GM12878 (cell line): ENCODE data around the gene VPS13C. TPM values are rescaled to one million over a fixed set of nuclear protein-coding genes. Genes with fewer than 3 reads are reported as not detected.

Experiments used
- ATAC-seq: fragments of 200-7000 bp; cut with Tn5 transposase; 3 replicates; pipeline ENCODE4 v1.9.1; 2020; ENCODE audit warnings: mild to moderate bottlenecking, moderate library complexity
- BruUV-seq: library from RNA; stranded (reverse); fragments of 400-500 nt; replicated peaks from 2 replicates; lab custom pipeline; 2021; lab: Mats Ljungman, UMichigan
- CTCF ChIA-PET: fragments of 300-600 bp; sonication (Branson Sonifier 250); formaldehyde crosslinking; extraction: SDS; loops from one replicate; lab custom pipeline; 2021; ENCODE audit warnings: inconsistent platforms; lab: Yijun Ruan, JAX
- POLR2A ChIA-PET: fragments of 350-600 bp; formaldehyde crosslinking; extraction: SDS; loops from one replicate; lab custom pipeline; 2021; ENCODE audit warnings: inconsistent platforms; lab: Charles Lee
- RAD21 ChIA-PET: fragments of 300-600 bp; sonication (Branson Sonifier 250); formaldehyde crosslinking; loops from one replicate; lab custom pipeline; 2023; ENCODE audit warnings: antibody characterized with exemption; ENCODE audit not compliant: unreplicated experiment; lab: Charles Lee
- SMC1A ChIA-PET: fragments of 300-600 bp; sonication (Branson Sonifier 250); formaldehyde crosslinking; loops from one replicate; lab custom pipeline; 2023; ENCODE audit not compliant: unreplicated experiment, uncharacterized antibody; lab: Charles Lee
- DNase-seq: peaks from one replicate; pipeline ENCODE4 v3.0.0-alpha.2; 2011; ENCODE audit warnings: low read depth, low spot score
- FAIRE-seq: peaks from 3 replicates; lab custom pipeline; 2011; peaks lifted over from hg19 to GRCh38; lab: Jason Lieb, UNC
- H2AFZ ChIP-seq: 2 replicates; pipeline ENCODE4 v1.6.0; 2011; ENCODE audit warnings: low read depth, low read length, control low read depth; ENCODE audit not compliant: control insufficient read depth
- H3K27ac ChIP-seq: 2 replicates; pipeline ENCODE4 v1.5.1; 2011; ENCODE audit warnings: control low read depth; ENCODE audit not compliant: control insufficient read depth, insufficient read depth
- H3K27me3 ChIP-seq, 2 experiments: replicated peaks in 1 of 2; 2 replicates each; pipeline versions ENCODE4 v1.6.0 to v1.6.1; 2011; ENCODE audit warnings: low read length in 1 of 2; ENCODE audit not compliant: control insufficient read depth in 2 of 2, insufficient read depth in 2 of 2
- H3K36me3 ChIP-seq, 2 experiments: 2 replicates each; pipeline ENCODE4 v1.5.1; 2011; ENCODE audit warnings: low read length in 1 of 2; ENCODE audit not compliant: control insufficient read depth in 2 of 2, insufficient read depth in 2 of 2
- H3K4me1 ChIP-seq: 2 replicates; pipeline ENCODE4 v1.6.1; 2011; ENCODE audit warnings: mild to moderate bottlenecking, low read length, moderate library complexity, mixed read lengths; ENCODE audit not compliant: control insufficient read depth, insufficient read depth
- H3K4me2 ChIP-seq: 2 replicates; pipeline ENCODE4 v1.6.0; 2011; ENCODE audit warnings: control low read depth; ENCODE audit not compliant: control insufficient read depth, insufficient read depth
- H3K4me3 ChIP-seq: fragments of 200-600 bp; sonication (generic); 2 replicates; pipeline ENCODE4 v1.5.1; 2016
- H3K79me2 ChIP-seq: 2 replicates; pipeline ENCODE4 v1.6.0; 2011; ENCODE audit warnings: low read length; ENCODE audit not compliant: control insufficient read depth, insufficient read depth
- H3K9ac ChIP-seq: 2 replicates; pipeline ENCODE4 v1.8.0; 2011; ENCODE audit warnings: low read length, control low read depth, mixed read lengths; ENCODE audit not compliant: control insufficient read depth, insufficient read depth
- H3K9me3 ChIP-seq: replicated peaks from 3 replicates; pipeline ENCODE4 v1.5.1; 2011; ENCODE audit warnings: mild to moderate bottlenecking, low read length; ENCODE audit not compliant: control insufficient read depth, insufficient read depth
- H4K20me1 ChIP-seq: 2 replicates; pipeline ENCODE4 v1.6.0; 2011; ENCODE audit not compliant: control insufficient read depth, insufficient read depth
- BCL3 ChIP-seq: IDR thresholded peaks from 2 replicates; pipeline ENCODE4 v1.6.1; 2011; ENCODE audit warnings: borderline replicate concordance, low read depth, mild to moderate bottlenecking, moderate library complexity, low read length; ENCODE audit not compliant: insufficient read depth, poor library complexity, severe bottlenecking
- BRCA1 ChIP-seq: IDR thresholded peaks from 2 replicates; pipeline ENCODE4 v1.6.1; 2011; ENCODE audit warnings: low read depth, low read length, improper control_type of control experiment
- E2F8 ChIP-seq: fragments of 450-650 bp; IDR thresholded peaks from 2 replicates; pipeline ENCODE4 v1.6.1; 2018; ENCODE audit warnings: mild to moderate bottlenecking, low read depth, moderate library complexity; ENCODE audit not compliant: partially characterized antibody
- ETV6 ChIP-seq, 2 experiments: fragments of 450-650 bp in 1 of 2; IDR thresholded peaks in 1 of 2; conservative IDR thresholded peaks in 1 of 2; 2 replicates each; pipeline ENCODE4 v1.6.1; 2014; ENCODE audit warnings: antibody characterized with exemption in 1 of 2, borderline replicate concordance in 1 of 2, low read depth in 1 of 2, mild to moderate bottlenecking in 1 of 2, moderate library complexity in 1 of 2
- GATAD2B ChIP-seq: fragments of 450-650 bp; conservative IDR thresholded peaks from 2 replicates; pipeline ENCODE4 v1.6.1; 2017; ENCODE audit warnings: low read depth, mild to moderate bottlenecking, moderate library complexity
- JUNB ChIP-seq: IDR thresholded peaks from 2 replicates; pipeline ENCODE4 v1.6.1; 2016; ENCODE audit warnings: antibody characterized with exemption, mild to moderate bottlenecking
- RUNX3 ChIP-seq: IDR thresholded peaks from 2 replicates; pipeline ENCODE4 v1.6.1; 2012; ENCODE audit warnings: low read length, inconsistent platforms
- SUZ12 ChIP-seq: fragments of 200-600 bp; sonication (generic); IDR thresholded peaks from one replicate; pipeline ENCODE4 v1.6.1; 2018; ENCODE audit warnings: antibody characterized with exemption, mild to moderate bottlenecking; ENCODE audit not compliant: unreplicated experiment
- WRNIP1 ChIP-seq: IDR thresholded peaks from 2 replicates; pipeline ENCODE4 v1.6.1; 2011; ENCODE audit warnings: low read depth, low read length, improper control_type of control experiment, borderline replicate concordance
- ZBTB40 ChIP-seq: fragments of 450-650 bp; IDR thresholded peaks from 2 replicates; pipeline ENCODE4 v1.6.1; 2016; ENCODE audit warnings: mild to moderate bottlenecking, moderate library complexity, borderline replicate concordance
- ZNF217 ChIP-seq: fragments of 450-650 bp; IDR thresholded peaks from 2 replicates; pipeline ENCODE4 v1.6.1; 2017; ENCODE audit warnings: antibody characterized with exemption, mild to moderate bottlenecking
- WGBS: methylation state at CpG from one replicate; pipeline ENCODE4 v1.1.6; 2016; ENCODE audit warnings: low lambda C conversion rate; ENCODE audit not compliant: insufficient replicate concordance, insufficient coverage; ENCODE audit errors: missing lambda C conversion rate; 5-methylcytosine and 5-hydroxymethylcytosine counted together
- in situ Hi-C: fragments of 300-500 bp; cut with MboI; formaldehyde crosslinking; loops from 9 replicates; pipeline ENCODE4 v1.14.3; 2018; ENCODE audit warnings: mixed read lengths
- intact Hi-C: fragments of 100-400 bp; cut with micrococcal nuclease; formaldehyde crosslinking; loops from one replicate; pipeline ENCODE4 v1.14.2; 2022; ENCODE audit not compliant: unreplicated experiment
- polyA plus RNA-seq, 11 experiments: library from polyadenylated mRNA; depleted of rRNA in 4 of 11; unstranded in 6 of 11; stranded (reverse) in 5 of 11; fragments of >200 nt; fragmentation: Nextera tagmentation in 4 of 11; fragmentation: Illumina TruSeq in 1 of 11; extraction: Ambion mirVana in 4 of 11; extraction: Trizol in 1 of 11; gene quantifications; 1 replicate in 1 of 11; 2 replicates in 10 of 11; pipeline versions ENCODE4 v1.2.1 to v1.2.3, GENCODE V29; 2011 to 2016; ENCODE audit warnings: inconsistent platforms in 2 of 11, missing spikeins in 2 of 11, low read depth in 1 of 11
- total RNA-seq, 4 experiments: library from RNA; depleted of rRNA in 3 of 4; stranded (reverse); fragments of >200 nt in 3 of 4; fragmentation: Illumina TruSeq in 1 of 4; extraction: Trizol in 1 of 4; gene quantifications; 2 replicates each; pipeline versions ENCODE4 v1.2.1 to v1.2.3, GENCODE V29; 2013 to 2021

The VPS13C gene
- total and polyA plus RNA-seq, 10 of the 15 experiments (the other 5 are each of a cell fraction or from before 2014, with no cell fraction given) = 9.3 to 53.1 (median 31.8) TPM

- TF ChIP-seq BCL3 (no peak), E2F8 (no peak), WRNIP1 (no peak)
- TF ChIP-seq, all 136 proteins: peak for 0
These were observed 123.6 kb downstream of the VPS13C start (continued) for GRCh38 chr15:61936528-61937195.

GRCh38 chr15:61935493-61935892, 124.8 kb downstream of the VPS13C start:
- Histone ChIP-seq H3K9me3 (no peaks in the 10 kb centered on the region), H3K79me2 (no peaks in the 10 kb centered on the region), H3K4me2 (no peak overlapping the region), H4K20me1 (no peaks in the 10 kb centered on the region; the same call in 1 of the 2 replicates), H3K4me1 (no peaks in the 10 kb centered on the region), H3K27ac (no peak overlapping the region), H3K9ac (no peak overlapping the region), H2AFZ (no peak overlapping the region), H3K27me3 (no peaks in the 10 kb centered on the region), H3K4me3 (no peak overlapping the region), H3K36me3 (peaks cover 0 to 9% of the 10 kb centered on the region in 2 experiments; a peak in 2 of 4 replicates)
- CTCF ChIA-PET = interaction anchor here (0.7 kb wide), 1 partner anchor 134 kb away, joined by 3 read pairs; no protein-coding TSS in a partner anchor
- in situ Hi-C loops (no loop called here), intact Hi-C loops (no loop called here)
- BruUV-seq = no TSS peak
- SMC1A ChIA-PET = interaction anchor here (0.8 to 0.9 kb wide), 2 partner anchors 16 to 75 kb away, joined by 3 read pairs; no protein-coding TSS in a partner anchor
- RAD21 ChIA-PET = no interaction called here
- ATAC-seq = no peak
- no peak for DNase-seq
- POLR2A ChIA-PET = no interaction called here
- WGBS = 100% methylated on average over 4 of the region's 4 CpGs
- FAIRE-seq = no peak
- TF ChIP-seq ZBTB40 (no peak), GATAD2B (no peak), ZNF217 (no peak), ETV6 (conservative IDR thresholded peaks at IDR 0.05 in 1 of 2, IDR thresholded peaks at IDR 0.05 in 1 of 2; ENCODE audit: borderline replicate concordance in 1 of 2, low read depth in 1 of 2) (no peak), BRCA1 (no peak), RUNX3 (no peak), SUZ12 (no peak), JUNB (no peak)
